HG03460 (cell line): Measurements from ENCODE around the gene DTX3L.
"Not testable (repeated sequence)": the region's sequence is repeated elsewhere in the genome, so short reads cannot be mapped to it uniquely, and the experiment has no call there.

Experiments used
- ATAC-seq: cut with Tn5 transposase; IDR thresholded peaks from one replicate; pipeline ENCODE4 v1.9.1; 2021; ENCODE audit not compliant: unreplicated experiment

DTX3L gene

GRCh38 chr3:122560680-122561079 is 3.5 kb upstream of the DTX3L start:
- ATAC-seq, result no peak

GRCh38 chr3:122562923-122563716 is 1.0 kb upstream of the DTX3L start:
- no peak for ATAC-seq

GRCh38 chr3:122563717-122564025 is 467 bp upstream of the DTX3L start:
- ATAC-seq, result no peak

- not testable (repeated sequence) for ATAC-seq
These were observed 4.0 kb downstream of the DTX3L start for GRCh38 chr3:122568131-122568530.

GRCh38 chr3:122568755-122569154 is 4.6 kb downstream of the DTX3L start:
- ATAC-seq, result no peak

- ATAC-seq, result no peak
These were observed 8.8 kb downstream of the DTX3L start for GRCh38 chr3:122572940-122573412.

- peak; percentile 86 for ATAC-seq
These were observed 12.2 kb downstream of the DTX3L start for GRCh38 chr3:122576174-122576940.

GRCh38 chr3:122577409-122578031 is 13.4 kb downstream of the DTX3L start, which contains the start of gene PARP15:
PARP15 (plus strand) TSS chr3:122577650; CDS start chr3:122577668, 18 bp downstream.
- no peak for ATAC-seq

GRCh38 chr3:122578069-122578740 is 14.1 kb downstream of the DTX3L start:
- ATAC-seq, result no peak

- ATAC-seq, result no peak
These were observed 16.3 kb downstream of the DTX3L start for GRCh38 chr3:122580470-122580869.

- ATAC-seq, result no peak
These were observed 17.5 kb downstream of the DTX3L start for GRCh38 chr3:122581622-122582021.

GRCh38 chr3:122582390-122582789 is 18.3 kb downstream of the DTX3L start:
- ATAC-seq, result no peak

GRCh38 chr3:122586098-122586497 is 22.0 kb downstream of the DTX3L start:
- no peak for ATAC-seq

- no peak for ATAC-seq
These were observed 22.8 kb downstream of the DTX3L start for GRCh38 chr3:122586773-122587485.

- ATAC-seq, result no peak
These were observed 23.4 kb downstream of the DTX3L start for GRCh38 chr3:122587572-122587971.

- ATAC-seq, result no peak
These were observed 25.2 kb downstream of the DTX3L start for GRCh38 chr3:122589297-122589696.

GRCh38 chr3:122590610-122591009 is 26.5 kb downstream of the DTX3L start:
- no peak for ATAC-seq

GRCh38 chr3:122594025-122594424 is 29.9 kb downstream of the DTX3L start:
- no peak for ATAC-seq

GRCh38 chr3:122598151-122598550 is 34.0 kb downstream of the DTX3L start:
- no peak for ATAC-seq

- no peak for ATAC-seq
These were observed 34.4 kb downstream of the DTX3L start for GRCh38 chr3:122598556-122598955.
